ENCODE results near the gene MYEF2. TPM values are rescaled to one million over a fixed set of nuclear protein-coding genes. Genes with fewer than 3 reads are reported as not detected.

The MYEF2 gene
- total and polyA plus RNA-seq, 2 donors (not counting 3 experiments of a cell fraction or from before 2014, with no cell fraction given): 11.6 to 54.8 TPM

- Histone ChIP-seq H3K27me3 (ENCODE audit: control insufficient read depth in 2 of 2, insufficient read depth in 2 of 2, low read length in 2 of 2) (no peaks in the 10 kb centered on the region), H3K9ac (replicated peaks; ENCODE audit: extremely low read depth, insufficient read depth, low read length) (no peak overlapping the region), H3K79me2 (ENCODE audit: control insufficient read depth, insufficient read depth, low read length) (no peaks in the 10 kb centered on the region), H3K9me1 (replicated peaks; ENCODE audit: control insufficient read depth, extremely low read depth, insufficient read depth, low read length) (no peaks in the 10 kb centered on the region), H3K4me2 (ENCODE audit: insufficient read depth, low read length) (no peak overlapping the region), H3K9me3 (replicated peaks; ENCODE audit: control insufficient read depth, insufficient read depth, low read length) (no peaks in the 10 kb centered on the region), H2AFZ (ENCODE audit: low read depth, low read length) (no peak overlapping the region), H4K20me1 (replicated peaks; ENCODE audit: control insufficient read depth, extremely low read depth, insufficient read depth, low read length) (no peaks in the 10 kb centered on the region), H3K27ac (ENCODE audit: insufficient read depth, low read depth, low read length) (no peak overlapping the region), H3K4me1 (ENCODE audit: control insufficient read depth, extremely low read depth, insufficient read depth, low read length) (peaks cover 21% of the 10 kb centered on the region), H3K4me3 (replicated peaks in 1 of 3; ENCODE audit: insufficient read depth in 1 of 3, low read depth in 1 of 3, low read length in 3 of 3) (no peak overlapping the region), H3K36me3 (ENCODE audit: control insufficient read depth in 2 of 2, extremely low read depth in 1 of 2, insufficient read depth in 2 of 2, low read length in 2 of 2) (peaks cover 0 to 10% of the 10 kb centered on the region in 2 experiments)
- intact Hi-C loops (cut with micrococcal nuclease) (loop anchor here (5.0 kb wide), 1 partner anchor 33 kb away; the partner anchor contains the start of gene MYEF2), dilution Hi-C loops (cut with MboI; ENCODE audit: extremely low pct_ligation_motif_present, low sequenced_read_pairs) (no loop called here)
- no TSS peak for BruUV-seq (replicated peaks)
- FAIRE-seq: no peak
- no peak for TF ChIP-seq POLR2A (IDR thresholded peaks at IDR 0.05; ENCODE audit: low read depth, low read length)
- no peak for TF ChIP-seq JUN (IDR thresholded peaks at IDR 0.05; ENCODE audit: borderline replicate concordance, insufficient read depth, insufficient read length, low read depth)
- TF ChIP-seq EZH2 (IDR thresholded peaks at IDR 0.05; ENCODE audit: borderline replicate concordance, low read depth, low read length, severe bottlenecking): no peak
- TF ChIP-seq MYC (IDR thresholded peaks at IDR 0.05; ENCODE audit: low read depth, low read length): no peak
- no peak for TF ChIP-seq POLR2AphosphoS5 (IDR thresholded peaks at IDR 0.05; ENCODE audit: insufficient read depth, low read depth, low read length)
- no peak for TF ChIP-seq MAX (IDR thresholded peaks at IDR 0.05; ENCODE audit: insufficient read depth, insufficient read length)
- TF ChIP-seq FOS (IDR thresholded peaks at IDR 0.05; ENCODE audit: borderline replicate concordance, insufficient read depth, low read length): no peak
- TF ChIP-seq GATA2 (IDR thresholded peaks at IDR 0.05; ENCODE audit: insufficient read depth, insufficient read length, low read depth, low read length): no peak
- no peak for TF ChIP-seq CTCF (IDR thresholded peaks at IDR 0.05; ENCODE audit: extremely low read depth in 1 of 2, insufficient read depth in 1 of 2, low read depth in 1 of 2, low read length in 2 of 2)
- POLR2A ChIA-PET: no interaction called here
- CTCF ChIA-PET: no interaction called here
- no peak for DNase-seq (ENCODE audit: low read depth, low spot score)
Observed at GRCh38 chr15:48143856-48144255, 34.2 kb downstream of the MYEF2 start.
